Central memory CD8-positive, alpha-beta T cell (primary cell): Measurements from ENCODE around the gene TMSB15A.
A peak's percentile ranks its signal among the peaks of the same experiment; 100 is the strongest.
"Not testable (repeated sequence)": the region's sequence is repeated elsewhere in the genome, so short reads cannot be mapped to it uniquely, and the experiment has no call there.

Experiments used
- ATAC-seq: fragments of 150-1000 bp; cut with Tn5 transposase; replicated peaks from 2 replicates; pipeline ENCODE4 v1.10.0; 2022; ENCODE audit warnings: mild to moderate bottlenecking, moderate FRiP score, moderate number of reproducible peaks; ENCODE audit not compliant: poor library complexity, severe bottlenecking; ENCODE audit errors: extremely low read depth
- DNase-seq, 2 donors: peaks; one replicate each; pipeline ENCODE4 v3.0.0; 2021; ENCODE audit warnings: low spot score in 2 of 2
- H3K27ac Mint-ChIP-seq: one replicate; pipeline ENCODE4 v1.8.0; 2022; ENCODE audit warnings: low read depth, mild to moderate bottlenecking, moderate library complexity, mixed read lengths
- H3K27me3 Mint-ChIP-seq: one replicate; pipeline ENCODE4 v1.8.0; 2022; ENCODE audit warnings: mixed read lengths
- H3K36me3 Mint-ChIP-seq: one replicate; pipeline ENCODE4 v1.8.0; 2022; ENCODE audit warnings: mild to moderate bottlenecking, moderate library complexity, mixed read lengths; ENCODE audit not compliant: insufficient read depth
- H3K4me1 Mint-ChIP-seq: one replicate; pipeline ENCODE4 v1.8.0; 2022; ENCODE audit warnings: mixed read lengths
- H3K4me3 Mint-ChIP-seq: one replicate; pipeline ENCODE4 v1.8.0; 2022; ENCODE audit warnings: mild to moderate bottlenecking, moderate library complexity, mixed read lengths
- H3K9me3 Mint-ChIP-seq: one replicate; pipeline ENCODE4 v1.8.0; 2022; ENCODE audit warnings: mixed read lengths

The TMSB15A gene

DNA sequence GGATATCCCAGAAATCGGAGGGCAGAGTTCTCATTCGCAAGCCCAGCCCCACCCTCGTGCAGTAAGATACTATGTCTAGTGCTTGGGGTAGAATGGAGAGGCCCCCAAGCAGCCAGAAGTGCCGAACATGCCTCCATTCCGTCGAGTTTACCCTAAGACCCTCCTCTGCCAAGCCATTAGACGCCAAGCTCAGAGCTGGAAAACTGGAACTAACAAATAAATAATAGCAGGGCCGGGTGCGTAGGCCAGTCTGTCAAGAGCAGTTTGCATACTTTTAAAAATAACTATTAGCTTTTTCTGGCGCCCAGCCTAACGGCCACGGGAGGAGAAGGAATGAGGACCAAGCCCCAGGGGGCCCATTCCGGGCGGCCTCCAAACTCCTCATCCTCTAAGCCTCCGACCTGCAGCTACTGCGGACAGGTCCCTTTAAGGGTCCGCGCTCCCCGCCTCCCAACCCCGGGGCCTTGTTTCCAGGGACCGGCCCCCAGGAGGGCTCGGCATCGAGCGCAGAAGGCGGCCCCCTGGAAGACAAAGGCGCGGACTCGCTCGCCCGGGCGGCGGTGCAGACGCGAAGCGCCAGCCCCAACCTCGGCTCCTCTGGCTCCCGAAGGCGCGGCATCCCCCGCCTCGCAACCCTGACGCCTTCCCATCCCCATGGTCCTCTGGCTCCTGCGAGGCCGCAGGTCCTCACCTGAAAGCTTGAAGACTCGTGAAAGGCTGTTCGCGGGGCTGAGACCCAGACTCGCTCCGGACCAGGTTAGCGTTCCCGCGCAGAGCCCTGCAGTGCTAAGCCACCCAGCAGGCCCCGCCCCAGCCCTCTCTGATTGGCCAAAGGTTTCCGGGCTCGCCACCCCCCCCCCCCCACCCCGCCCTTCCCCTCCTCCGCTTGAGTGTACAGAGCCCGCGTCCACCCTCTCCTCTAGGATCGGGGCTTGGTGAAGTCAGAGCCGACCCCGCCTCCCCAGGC lies at the start of gene TMSB15A:
Gene TMSB15A, minus strand, starts transcription at position 765 of the 967 bp plus-strand sequence.
- Mint-ChIP-seq H3K9me3 (no peaks in the 10 kb centered on the region), H3K4me1 (no peaks in the 10 kb centered on the region), H3K4me3 (peak within 1 kb of the TSS; percentile 61), H3K27ac (no peak within 1 kb of the TSS), H3K36me3 (peaks cover 1% of the 10 kb centered on the region), H3K27me3 (peaks cover 35% of the 10 kb centered on the region)
- ATAC-seq (no peak), DNase-seq (no peak)

DNA sequence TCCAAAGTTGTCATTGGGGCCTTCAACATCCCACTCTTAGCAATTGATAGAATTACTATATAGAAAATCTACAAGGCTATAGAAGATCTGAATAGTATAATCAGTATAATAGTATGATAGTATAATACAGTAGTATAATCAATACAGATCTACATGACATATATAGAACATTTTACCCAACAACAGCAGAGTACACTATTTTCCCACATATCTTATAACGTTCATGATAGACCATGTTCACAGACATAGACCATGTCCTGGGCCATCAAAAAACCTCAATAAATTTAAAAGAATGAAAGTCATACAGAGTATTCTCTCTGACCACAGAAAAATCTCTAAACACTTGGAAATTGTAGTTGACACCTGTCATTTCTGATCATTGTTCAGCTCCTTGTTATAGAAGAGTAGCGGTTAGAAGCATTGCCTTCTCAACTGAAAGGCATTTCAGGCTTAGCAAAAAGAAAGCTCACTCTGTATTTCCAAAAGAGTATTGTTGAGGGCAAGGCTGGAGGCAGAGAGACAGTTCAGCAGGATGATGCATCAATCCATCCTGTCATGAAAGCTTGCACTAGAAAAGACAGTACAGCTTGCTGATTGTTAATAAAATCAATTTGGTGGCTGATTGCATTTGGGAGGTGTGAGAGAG lies 44.0 kb upstream of the TMSB15A start:
- no peak for DNase-seq
- Mint-ChIP-seq H3K27ac (no peak overlapping the region), H3K27me3 (no peaks in the 10 kb centered on the region), H3K4me3 (no peak overlapping the region), H3K4me1 (no peaks in the 10 kb centered on the region), H3K36me3 (no peaks in the 10 kb centered on the region), H3K9me3 (no peaks in the 10 kb centered on the region)
- ATAC-seq = no peak

DNA sequence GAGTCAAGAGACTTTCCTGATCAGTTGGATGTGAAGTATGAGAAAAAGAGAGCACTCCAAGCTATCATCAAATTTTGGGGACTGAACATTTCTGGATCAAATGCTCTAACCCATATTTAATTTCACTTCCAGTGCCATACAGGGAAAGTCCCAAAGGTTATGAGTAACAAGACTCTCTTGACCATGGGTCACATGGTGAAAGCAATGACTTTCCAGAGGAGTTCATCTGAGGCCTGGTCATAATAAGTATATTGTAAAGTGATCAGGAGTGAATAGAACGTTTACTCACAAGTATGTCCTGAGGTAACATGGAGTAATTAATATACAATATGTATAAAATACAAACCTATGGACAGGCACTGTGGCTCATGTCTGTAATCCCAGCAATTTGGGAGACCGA lies 42.1 kb upstream of the TMSB15A start:
- Mint-ChIP-seq H3K9me3 (no peaks in the 10 kb centered on the region), H3K4me3 (no peak overlapping the region), H3K4me1 (no peaks in the 10 kb centered on the region), H3K27me3 (no peaks in the 10 kb centered on the region), H3K36me3 (no peaks in the 10 kb centered on the region), H3K27ac (no peak overlapping the region)
- no peak for DNase-seq
- no peak for ATAC-seq

DNA sequence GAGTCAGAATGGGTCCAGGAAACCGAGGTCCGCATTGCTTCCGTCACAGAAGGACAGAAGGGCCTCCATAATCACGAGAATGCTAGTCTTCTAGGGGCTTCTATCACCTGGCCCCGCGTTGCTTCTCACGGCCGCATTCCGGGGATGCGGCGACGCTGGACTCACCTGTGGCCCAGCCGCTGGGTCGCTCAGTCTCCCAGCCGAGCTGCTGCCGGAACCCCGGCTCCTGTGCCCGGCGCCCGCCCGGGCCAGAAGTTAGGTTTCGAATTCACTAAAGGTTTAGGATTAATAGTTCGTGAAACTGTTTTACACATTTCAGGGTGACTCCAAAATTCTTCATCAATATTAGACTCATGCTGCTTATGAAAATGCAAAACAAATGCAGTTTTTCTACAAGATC lies 31.7 kb upstream of the TMSB15A start:
- Mint-ChIP-seq H3K27ac (no peak overlapping the region), H3K4me3 (no peak overlapping the region), H3K27me3 (peaks cover 12% of the 10 kb centered on the region), H3K4me1 (no peaks in the 10 kb centered on the region), H3K36me3 (no peaks in the 10 kb centered on the region), H3K9me3 (no peaks in the 10 kb centered on the region)
- DNase-seq = no peak
- no peak for ATAC-seq

GRCh38 chrX:102546828-102547493 lies 30.4 kb upstream of the TMSB15A start:
- H3K4me3 Mint-ChIP-seq = peak overlapping the region; percentile 86
- no peaks in the 10 kb centered on the region for H3K9me3 Mint-ChIP-seq
- H3K27me3 Mint-ChIP-seq = peaks cover 12% of the 10 kb centered on the region
- no peaks in the 10 kb centered on the region for H3K4me1 Mint-ChIP-seq
- ATAC-seq = no peak
- no peak for DNase-seq
- H3K27ac Mint-ChIP-seq = peak overlapping the region; percentile 57
- no peaks in the 10 kb centered on the region for H3K36me3 Mint-ChIP-seq

DNA sequence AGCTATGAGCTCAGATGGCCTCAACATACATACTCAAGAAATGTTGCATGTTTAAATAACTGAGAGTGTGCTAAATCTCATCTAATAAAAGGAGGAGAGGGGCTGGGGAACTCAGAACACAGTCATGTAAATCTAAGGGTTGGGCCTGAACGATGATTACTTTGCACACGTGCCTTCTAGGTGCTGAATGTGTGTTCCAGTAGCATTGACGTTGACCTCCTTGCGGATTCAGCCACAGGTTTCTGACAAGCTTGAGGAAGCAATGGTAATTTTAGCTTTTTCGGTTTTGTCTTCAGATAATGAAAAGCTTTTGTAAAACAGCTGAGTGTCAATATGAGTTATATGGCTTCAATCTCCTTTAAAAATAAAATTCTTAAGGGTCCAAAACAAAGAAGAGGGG lies 29.6 kb upstream of the TMSB15A start:
- H3K36me3 Mint-ChIP-seq, H3K4me1 Mint-ChIP-seq, H3K27ac Mint-ChIP-seq, DNase-seq, ATAC-seq, H3K9me3 Mint-ChIP-seq: not testable (repeated sequence)
- H3K4me3 Mint-ChIP-seq = peak overlapping the region; percentile 86
- peaks cover 12% of the 10 kb centered on the region for H3K27me3 Mint-ChIP-seq

DNA sequence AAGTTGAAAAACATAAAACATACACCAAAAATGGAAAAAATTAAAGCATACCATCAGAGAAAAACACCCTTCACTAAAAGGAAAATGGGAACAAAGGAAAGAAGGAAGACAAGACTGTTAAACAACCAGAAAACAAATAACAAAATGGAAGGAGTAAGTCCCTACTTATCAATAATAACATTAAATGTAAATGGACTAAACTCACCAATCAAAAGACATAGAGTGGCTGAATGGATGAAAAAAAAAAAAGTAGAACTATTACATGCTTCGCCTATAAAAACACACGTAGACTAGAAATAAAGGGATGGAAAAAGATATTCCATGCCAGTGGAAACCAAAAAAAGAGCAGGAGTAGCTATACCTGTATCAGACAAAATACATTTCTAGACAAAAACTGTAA lies 19.4 kb upstream of the TMSB15A start:
- no peaks in the 10 kb centered on the region for H3K36me3 Mint-ChIP-seq
- no peak overlapping the region for H3K27ac Mint-ChIP-seq
- DNase-seq (no peak), ATAC-seq (no peak)
- no peaks in the 10 kb centered on the region for H3K4me1 Mint-ChIP-seq
- H3K4me3 Mint-ChIP-seq = no peak overlapping the region
- peaks cover 32% of the 10 kb centered on the region for H3K27me3 Mint-ChIP-seq
- no peaks in the 10 kb centered on the region for H3K9me3 Mint-ChIP-seq

GRCh38 chrX:102517326-102517725 lies 787 bp upstream of the TMSB15A start:
- H3K27ac Mint-ChIP-seq = no peak overlapping the region
- peaks cover 35% of the 10 kb centered on the region for H3K27me3 Mint-ChIP-seq
- ATAC-seq = no peak
- H3K9me3 Mint-ChIP-seq = no peaks in the 10 kb centered on the region
- H3K4me3 Mint-ChIP-seq = no peak overlapping the region
- peaks cover 1% of the 10 kb centered on the region for H3K36me3 Mint-ChIP-seq
- H3K4me1 Mint-ChIP-seq = no peaks in the 10 kb centered on the region
- DNase-seq = no peak

- peaks cover 1% of the 10 kb centered on the region for H3K36me3 Mint-ChIP-seq
- H3K4me1 Mint-ChIP-seq = no peaks in the 10 kb centered on the region
- no peak overlapping the region for H3K4me3 Mint-ChIP-seq
- H3K9me3 Mint-ChIP-seq = no peaks in the 10 kb centered on the region
- H3K27me3 Mint-ChIP-seq = peaks cover 35% of the 10 kb centered on the region
- ATAC-seq = no peak
- no peak overlapping the region for H3K27ac Mint-ChIP-seq
- DNase-seq = no peak
Observed at GRCh38 chrX:102514536-102514935, 2.0 kb downstream of the TMSB15A start.

DNA sequence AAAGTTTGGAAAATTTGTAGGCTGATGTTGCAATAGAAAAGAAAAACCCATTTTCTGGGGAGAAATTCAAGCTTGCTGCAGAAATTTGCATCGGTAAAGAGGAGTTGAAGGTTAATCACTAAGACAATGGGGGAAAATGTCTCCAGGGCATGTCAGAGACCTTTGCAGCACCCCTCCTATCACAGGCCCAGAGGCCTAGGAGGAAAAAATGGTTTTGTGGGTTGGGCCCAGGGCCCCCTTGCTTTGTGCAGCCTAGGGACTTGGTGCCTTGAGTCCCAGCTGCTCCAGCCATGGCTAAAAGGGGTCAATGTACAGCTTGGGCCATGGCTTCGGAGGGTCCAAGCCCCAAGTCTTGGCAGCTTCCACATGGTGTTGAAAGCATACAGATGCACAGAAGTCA lies 17.8 kb downstream of the TMSB15A start:
- Mint-ChIP-seq H3K27me3 (no peaks in the 10 kb centered on the region), H3K4me1 (no peaks in the 10 kb centered on the region), H3K36me3 (no peaks in the 10 kb centered on the region), H3K9me3 (no peaks in the 10 kb centered on the region), H3K4me3 (no peak overlapping the region), H3K27ac (no peak overlapping the region)
- DNase-seq = no peak
- ATAC-seq = no peak

- no peaks in the 10 kb centered on the region for H3K27me3 Mint-ChIP-seq
- H3K4me1 Mint-ChIP-seq = no peaks in the 10 kb centered on the region
- H3K4me3 Mint-ChIP-seq = no peak overlapping the region
- no peak overlapping the region for H3K27ac Mint-ChIP-seq
- no peaks in the 10 kb centered on the region for H3K36me3 Mint-ChIP-seq
- DNase-seq (no peak), ATAC-seq (no peak)
- H3K9me3 Mint-ChIP-seq = no peaks in the 10 kb centered on the region
Observed at GRCh38 chrX:102491766-102492165, 24.8 kb downstream of the TMSB15A start.

DNA sequence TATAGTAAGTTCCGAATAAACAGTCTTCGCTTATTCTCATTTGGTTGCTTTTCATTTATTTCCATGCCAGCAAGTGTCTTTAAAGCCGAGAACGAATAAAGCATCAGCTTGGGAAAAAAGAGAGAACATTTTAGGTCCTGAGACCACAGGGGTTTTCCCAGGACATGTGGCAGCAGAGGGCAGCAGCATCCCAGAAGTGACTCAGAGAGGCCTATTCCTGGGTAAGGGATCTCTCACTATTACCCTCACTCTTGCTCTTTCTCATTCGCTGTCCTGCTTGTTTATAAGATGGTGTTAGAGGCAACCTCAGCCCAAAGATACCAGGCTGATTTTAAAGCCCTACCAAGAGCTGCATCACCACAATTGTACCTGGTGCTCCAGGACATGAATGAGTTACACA lies 37.8 kb downstream of the TMSB15A start:
- H3K27me3 Mint-ChIP-seq, H3K4me3 Mint-ChIP-seq, H3K4me1 Mint-ChIP-seq, ATAC-seq, H3K27ac Mint-ChIP-seq, H3K9me3 Mint-ChIP-seq, H3K36me3 Mint-ChIP-seq, DNase-seq: not testable (repeated sequence)
